Skeletal muscle tissue (tissue), 4 donors: ENCODE measurements around the gene RASD1. TPM values are rescaled to one million over a fixed set of nuclear protein-coding genes. Genes with fewer than 3 reads are reported as not detected.

ENCODE experiments used
- H3K27ac ChIP-seq: one replicate; pipeline ENCODE4 v1.7.0; 2013; ENCODE audit warnings: mild to moderate bottlenecking, low read depth, low read length, inconsistent platforms
- H3K27me3 ChIP-seq, 3 donors: one replicate each; pipeline ENCODE4 v1.7.0; 2013; ENCODE audit warnings: low read length in 3 of 3; ENCODE audit not compliant: control insufficient read depth in 3 of 3, insufficient read depth in 3 of 3
- H3K36me3 ChIP-seq, 3 donors: one replicate each; pipeline ENCODE4 v1.7.0; 2013; ENCODE audit warnings: low read length in 3 of 3; ENCODE audit not compliant: control insufficient read depth in 3 of 3, insufficient read depth in 3 of 3
- H3K4me1 ChIP-seq, 3 donors: one replicate each; pipeline ENCODE4 v1.7.0; 2013; ENCODE audit warnings: low read length in 3 of 3, mild to moderate bottlenecking in 3 of 3; ENCODE audit not compliant: control insufficient read depth in 3 of 3, insufficient read depth in 3 of 3
- H3K4me3 ChIP-seq, 3 donors: one replicate each; pipeline ENCODE4 v1.7.0; 2013; ENCODE audit warnings: low read length in 3 of 3
- H3K9ac ChIP-seq, 3 donors: one replicate each; pipeline ENCODE4 v1.7.0; 2013; ENCODE audit warnings: low read length in 3 of 3, mild to moderate bottlenecking in 3 of 3, moderate library complexity in 2 of 3, low read depth in 1 of 3
- H3K9me3 ChIP-seq, 3 donors: one replicate each; pipeline ENCODE4 v1.7.0; 2013; ENCODE audit warnings: low read length in 3 of 3; ENCODE audit not compliant: control insufficient read depth in 3 of 3
- total RNA-seq: library from RNA; depleted of rRNA; stranded (reverse); fragments of >200 nt; gene quantifications from one replicate; pipeline ENCODE4 v1.2.3, GENCODE V29; 2014
- donor health status: Osteomylitis.

RASD1 gene
- total RNA-seq, 1 donor from 2014 or later: 4.2 TPM

DNA sequence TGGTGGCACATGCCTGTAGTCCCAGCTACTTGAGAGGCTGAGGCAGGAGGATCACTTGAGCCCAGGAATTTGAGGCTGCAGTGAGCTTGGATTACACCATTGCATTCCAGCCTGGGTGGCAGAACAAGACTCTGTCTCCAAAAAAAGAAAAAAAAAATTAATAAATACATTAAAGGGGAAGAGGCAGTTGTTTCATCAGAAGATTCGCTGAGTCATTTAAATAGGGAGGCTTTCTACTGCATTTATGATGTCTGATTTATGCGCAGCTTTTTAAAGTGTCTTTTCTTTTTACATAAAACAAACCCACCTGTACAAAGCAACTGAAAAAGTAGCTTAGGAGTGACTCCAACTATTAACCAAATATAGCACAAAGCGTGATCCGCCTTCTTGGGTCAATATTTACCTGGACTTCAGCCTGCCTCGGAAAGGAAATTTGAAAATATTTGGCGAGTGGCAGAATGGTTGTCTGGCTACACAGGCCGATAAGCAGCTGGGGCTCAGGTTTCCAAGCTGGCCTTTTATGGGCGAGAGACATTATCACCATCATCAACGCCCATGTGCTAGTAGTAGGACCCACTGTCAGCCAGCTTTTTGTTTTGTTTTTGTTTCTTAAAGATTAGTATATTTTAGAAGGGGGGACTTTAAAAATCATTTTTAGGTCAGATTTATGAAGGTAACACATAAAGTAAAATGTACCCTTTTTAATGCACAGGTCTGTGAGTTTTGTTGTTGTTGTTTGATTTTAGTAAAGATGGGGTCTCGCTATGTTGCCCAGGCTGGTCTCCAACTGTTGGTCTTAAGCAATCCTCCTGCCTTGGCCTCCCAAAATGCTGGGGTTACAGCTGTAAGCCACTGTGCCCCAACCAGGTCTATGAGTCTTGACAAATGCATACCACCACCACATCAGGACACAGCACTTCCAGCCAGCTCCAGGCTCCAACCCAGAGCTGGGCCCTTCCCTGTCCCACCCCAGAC, 42.5 kb upstream of the RASD1 start:
- Histone ChIP-seq H3K36me3 (no peaks in the 10 kb centered on the region), H3K4me3 (no peak overlapping the region), H3K9me3 (no peaks in the 10 kb centered on the region), H3K27me3 (no peaks in the 10 kb centered on the region), H3K4me1 (peaks cover 18 to 48% (median 40%) of the 10 kb centered on the region in 3 donors), H3K27ac (no peak overlapping the region), H3K9ac (no peak overlapping the region)

DNA sequence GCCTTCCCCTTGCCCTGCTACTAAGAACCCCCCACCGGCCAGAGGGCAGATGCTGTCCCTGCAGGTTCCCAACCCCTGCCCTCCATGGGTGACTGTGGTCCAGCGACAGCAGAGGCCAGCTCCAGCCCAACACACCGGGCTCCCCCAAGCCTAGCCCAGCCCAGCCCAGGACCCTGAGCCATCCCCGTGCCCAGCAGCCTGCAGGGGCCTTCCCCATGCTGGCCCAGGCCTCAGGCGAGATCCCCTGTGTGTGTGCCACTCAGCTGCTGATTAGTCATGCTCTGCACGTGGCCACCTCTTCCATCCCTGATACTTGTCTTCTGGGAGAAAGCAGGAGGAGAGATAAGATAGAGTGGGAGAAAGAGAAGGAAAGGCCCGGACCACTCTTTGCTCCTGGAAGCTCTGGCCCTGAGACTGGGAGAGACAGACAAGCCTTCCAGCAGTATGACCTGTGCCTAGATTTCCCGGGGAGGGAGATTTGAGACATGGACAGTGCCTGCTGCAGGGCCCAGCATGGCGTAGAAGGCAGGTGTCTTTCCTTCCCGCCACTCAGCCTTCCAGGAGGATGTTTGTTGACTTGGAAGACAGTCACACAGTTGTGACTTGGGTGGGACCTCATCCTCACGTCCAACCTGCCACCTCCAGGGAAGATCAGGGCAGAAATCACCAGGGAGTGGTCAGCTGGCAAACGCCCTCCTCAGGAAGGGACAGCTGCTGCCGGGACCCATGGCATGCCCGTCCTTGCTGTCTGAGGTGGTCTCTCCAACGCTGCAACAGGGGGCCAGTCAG, 41.3 kb upstream of the RASD1 start:
- Histone ChIP-seq H3K36me3 (no peaks in the 10 kb centered on the region), H3K27me3 (no peaks in the 10 kb centered on the region), H3K4me1 (peaks cover 16 to 44% (median 36%) of the 10 kb centered on the region in 3 donors), H3K27ac (no peak overlapping the region), H3K4me3 (no peak overlapping the region), H3K9ac (peak overlapping the region in 1 of 3 donors; percentile 16), H3K9me3 (no peaks in the 10 kb centered on the region)

- H3K4me3 ChIP-seq: peak overlapping the region in 1 of 3 donors; percentile 29
- H3K9me3 ChIP-seq: peaks cover 0 to 2% (median 0%) of the 10 kb centered on the region in 3 donors
- H3K4me1 ChIP-seq: peaks cover 16 to 44% (median 36%) of the 10 kb centered on the region in 3 donors
- H3K27ac ChIP-seq: no peak overlapping the region
- H3K36me3 ChIP-seq: no peaks in the 10 kb centered on the region
- H3K9ac ChIP-seq: peak overlapping the region in 2 of 3 donors; percentile 12 to 64
- no peaks in the 10 kb centered on the region for H3K27me3 ChIP-seq
Observed at GRCh38 chr17:17536702-17537101, 40.5 kb upstream of the RASD1 start.

- Histone ChIP-seq H3K9me3 (peaks cover 0 to 2% (median 0%) of the 10 kb centered on the region in 3 donors), H3K27me3 (no peaks in the 10 kb centered on the region), H3K36me3 (no peaks in the 10 kb centered on the region), H3K4me3 (peak overlapping the region in 1 of 3 donors; percentile 29), H3K27ac (peak overlapping the region; percentile 33), H3K9ac (peak overlapping the region in 2 of 3 donors; percentile 51 to 64), H3K4me1 (peaks cover 13 to 40% (median 36%) of the 10 kb centered on the region in 3 donors)
Observed at GRCh38 chr17:17535957-17536356, 39.8 kb upstream of the RASD1 start.

DNA sequence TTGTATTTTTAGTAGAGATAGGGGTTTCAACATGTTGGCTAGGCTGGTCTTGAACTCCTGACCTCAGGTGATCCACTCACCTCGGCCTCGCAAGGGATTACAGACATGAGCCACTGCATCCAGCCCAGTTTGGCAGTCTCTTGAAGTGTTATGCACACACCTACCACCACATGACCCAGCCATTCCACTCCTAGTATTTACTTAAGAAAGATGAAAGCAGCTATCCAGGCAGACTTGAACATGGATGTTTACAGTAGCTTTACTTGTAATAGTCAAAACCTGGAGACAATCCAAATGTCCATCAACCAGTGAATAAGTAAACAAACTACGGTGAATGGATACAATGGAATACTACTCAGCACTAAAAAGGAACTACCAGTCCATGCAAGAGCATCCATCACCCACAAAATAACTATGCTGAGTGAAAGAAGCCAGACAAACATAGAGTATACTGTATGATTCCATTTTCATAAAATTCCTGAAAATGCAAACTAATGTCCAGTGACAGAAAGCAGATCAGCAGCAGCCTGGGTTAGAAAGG, 37.8 kb upstream of the RASD1 start:
- Histone ChIP-seq H3K27me3 (no peaks in the 10 kb centered on the region), H3K9me3 (peaks cover 0 to 2% (median 0%) of the 10 kb centered on the region in 3 donors), H3K4me3 (no peak overlapping the region), H3K9ac (peak overlapping the region in 1 of 3 donors; percentile 20), H3K27ac (no peak overlapping the region), H3K4me1 (peaks cover 17 to 35% (median 29%) of the 10 kb centered on the region in 3 donors), H3K36me3 (no peaks in the 10 kb centered on the region)

DNA sequence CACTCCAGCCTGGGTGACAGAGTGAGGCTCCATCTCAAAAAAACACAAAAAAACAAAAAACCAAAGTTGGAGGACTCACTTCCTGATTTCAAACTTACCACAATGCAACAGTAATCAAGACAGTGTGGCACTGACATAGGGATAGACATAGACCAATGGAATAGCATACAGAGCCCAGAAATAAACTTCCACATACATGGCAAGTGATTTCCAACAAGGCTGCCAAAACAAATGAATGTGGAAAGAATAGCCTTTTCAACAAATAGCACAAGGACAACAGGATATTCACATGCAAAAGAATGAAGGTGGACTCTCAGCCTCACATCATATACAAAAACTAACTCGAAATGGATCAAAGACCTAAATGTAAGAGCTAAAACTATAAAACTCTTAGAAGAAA, 36.8 kb upstream of the RASD1 start:
- H3K27ac ChIP-seq: no peak overlapping the region

DNA sequence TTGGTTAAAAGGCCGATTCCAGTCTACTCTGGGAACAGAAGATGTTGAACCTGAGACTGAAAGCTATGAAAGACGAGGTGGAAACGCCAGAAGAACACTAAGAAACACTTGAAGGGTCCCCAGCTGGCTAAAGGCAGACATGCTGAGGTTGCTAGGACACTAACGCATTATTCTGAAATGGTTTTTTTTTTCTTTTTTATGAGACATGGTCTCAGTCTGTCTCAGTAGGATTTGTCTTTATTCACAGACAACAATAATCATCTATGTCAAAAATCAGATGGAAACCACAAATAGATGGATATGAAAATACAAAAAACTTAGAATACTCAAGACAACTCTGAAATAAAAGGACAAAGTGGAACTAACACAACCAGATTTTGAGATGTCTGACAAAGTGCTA, 35.0 kb upstream of the RASD1 start:
- Histone ChIP-seq H3K9me3 (peaks cover 0 to 2% (median 0%) of the 10 kb centered on the region in 3 donors), H3K36me3 (no peaks in the 10 kb centered on the region), H3K4me3 (no peak overlapping the region), H3K27ac (no peak overlapping the region), H3K4me1 (peaks cover 32 to 40% (median 38%) of the 10 kb centered on the region in 3 donors), H3K9ac (no peak overlapping the region), H3K27me3 (no peaks in the 10 kb centered on the region)

More for the DNA sequence above, 36.8 kb upstream of the RASD1 start:
- no peaks in the 10 kb centered on the region for H3K27me3 ChIP-seq
- H3K4me1 ChIP-seq: peaks cover 24 to 40% (median 36%) of the 10 kb centered on the region in 3 donors
- no peaks in the 10 kb centered on the region for H3K36me3 ChIP-seq
- H3K9me3 ChIP-seq: peaks cover 0 to 2% (median 0%) of the 10 kb centered on the region in 3 donors
- H3K9ac ChIP-seq: no peak overlapping the region
- H3K4me3 ChIP-seq: no peak overlapping the region

DNA sequence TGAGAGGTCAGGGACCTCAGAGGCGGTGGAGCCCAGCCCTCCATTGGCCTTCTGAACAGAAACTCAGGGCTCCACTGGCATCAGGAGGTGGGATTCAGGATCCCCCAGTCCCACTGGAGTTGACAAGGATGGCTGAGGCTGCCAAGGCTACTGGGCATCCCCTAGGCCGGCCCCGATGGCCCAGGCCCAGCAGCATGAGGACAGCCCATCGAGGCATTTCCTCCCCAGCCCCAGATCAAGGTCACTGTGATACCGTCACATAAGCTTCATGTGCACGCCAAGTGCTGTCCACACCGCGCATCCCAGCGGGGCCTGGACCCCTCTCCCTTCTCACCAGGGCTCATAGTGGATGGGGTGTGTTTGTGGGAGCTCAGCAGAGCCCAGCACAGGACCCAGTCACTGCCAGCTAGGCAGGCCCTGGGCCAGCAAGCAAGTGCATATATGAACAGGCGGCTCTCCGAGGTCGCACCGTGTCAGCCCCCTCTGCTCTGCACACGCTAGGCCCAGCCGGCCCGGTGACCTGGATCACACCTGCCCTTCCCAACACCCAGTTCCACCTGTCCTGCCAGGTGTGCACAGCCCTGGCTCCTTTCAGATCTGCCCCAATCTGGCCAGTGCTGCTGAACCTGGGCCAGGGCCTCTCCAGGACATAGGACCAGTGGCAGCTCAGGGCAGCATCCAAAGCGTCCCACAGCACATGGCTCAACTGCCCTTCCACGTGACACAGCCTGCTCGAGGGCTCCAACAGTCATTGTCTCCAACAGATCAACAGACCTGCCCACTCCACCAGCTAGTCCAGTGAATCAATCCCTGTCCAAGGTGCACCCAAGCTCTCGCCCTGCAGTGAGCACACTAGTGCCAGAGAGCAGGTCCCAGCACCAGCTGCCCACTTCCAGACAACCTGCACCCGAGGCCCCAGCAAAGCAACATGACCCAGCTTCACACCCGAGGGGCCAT, 32.8 kb upstream of the RASD1 start:
- no peaks in the 10 kb centered on the region for H3K27me3 ChIP-seq
- H3K9ac ChIP-seq: peak overlapping the region in 1 of 3 donors; percentile 33
- H3K36me3 ChIP-seq: no peaks in the 10 kb centered on the region
- peak overlapping the region; percentile 86 for H3K27ac ChIP-seq
- no peak overlapping the region for H3K4me3 ChIP-seq
- H3K9me3 ChIP-seq: peaks cover 0 to 2% (median 0%) of the 10 kb centered on the region in 3 donors
- H3K4me1 ChIP-seq: peaks cover 29 to 41% (median 36%) of the 10 kb centered on the region in 3 donors
